Erythroblast (primary cell): ENCODE data around the gene C1orf198.
A peak's percentile ranks its signal among the peaks of the same experiment; 100 is the strongest.

Source experiments
- DNase-seq, 2 experiments: peaks; one replicate each; lab custom pipeline; 2025; lab: John Stamatoyannopoulos, UW
- GATA1 ChIP-seq: IDR thresholded peaks from 2 replicates; pipeline ENCODE4 v1.6.1; 2011; ENCODE audit warnings: low read depth, mild to moderate bottlenecking, control low read depth, low read length, moderate library complexity
- POLR2A ChIP-seq: IDR thresholded peaks from 2 replicates; pipeline ENCODE4 v1.6.1; 2011; ENCODE audit warnings: mild to moderate bottlenecking, low read length

Gene C1orf198

DNA sequence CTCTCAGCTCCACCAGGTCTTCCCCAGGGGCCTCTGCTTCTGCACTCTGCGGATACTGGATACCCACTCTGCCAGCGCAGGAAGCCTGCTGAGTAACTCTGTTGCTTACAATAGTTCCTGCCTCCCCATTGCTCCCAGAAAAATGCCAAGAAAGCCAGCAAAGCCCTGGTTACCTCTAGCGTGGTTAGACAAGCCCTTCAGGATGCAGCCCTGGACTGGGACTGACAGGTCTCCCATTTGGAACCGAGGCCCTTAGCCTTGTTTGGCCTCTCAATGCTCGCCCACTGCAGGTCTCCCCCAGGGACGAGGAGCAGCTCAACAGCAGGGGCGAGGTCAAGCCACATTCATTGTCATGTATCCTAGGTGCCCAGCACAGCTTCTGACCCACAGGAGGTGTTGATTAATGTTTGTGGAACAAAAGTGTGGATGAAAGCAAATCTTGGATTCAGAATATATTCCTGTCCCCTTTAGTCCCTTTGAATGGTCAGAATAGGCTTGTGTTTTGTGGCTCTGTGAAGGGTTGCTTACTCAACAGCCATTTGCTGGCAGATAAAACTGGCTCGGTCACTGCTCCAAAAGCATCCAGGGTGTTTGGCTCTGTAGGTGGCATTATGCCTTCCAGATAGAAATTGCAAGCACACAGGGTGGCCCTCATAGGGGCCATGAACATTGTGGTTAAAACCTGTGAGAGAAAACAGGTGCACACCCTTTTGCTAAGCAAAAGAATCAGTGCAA is 58.9 kb downstream of the C1orf198 start:
- DNase-seq = no peak
- TF ChIP-seq GATA1 (no peak), POLR2A (no peak)

DNA sequence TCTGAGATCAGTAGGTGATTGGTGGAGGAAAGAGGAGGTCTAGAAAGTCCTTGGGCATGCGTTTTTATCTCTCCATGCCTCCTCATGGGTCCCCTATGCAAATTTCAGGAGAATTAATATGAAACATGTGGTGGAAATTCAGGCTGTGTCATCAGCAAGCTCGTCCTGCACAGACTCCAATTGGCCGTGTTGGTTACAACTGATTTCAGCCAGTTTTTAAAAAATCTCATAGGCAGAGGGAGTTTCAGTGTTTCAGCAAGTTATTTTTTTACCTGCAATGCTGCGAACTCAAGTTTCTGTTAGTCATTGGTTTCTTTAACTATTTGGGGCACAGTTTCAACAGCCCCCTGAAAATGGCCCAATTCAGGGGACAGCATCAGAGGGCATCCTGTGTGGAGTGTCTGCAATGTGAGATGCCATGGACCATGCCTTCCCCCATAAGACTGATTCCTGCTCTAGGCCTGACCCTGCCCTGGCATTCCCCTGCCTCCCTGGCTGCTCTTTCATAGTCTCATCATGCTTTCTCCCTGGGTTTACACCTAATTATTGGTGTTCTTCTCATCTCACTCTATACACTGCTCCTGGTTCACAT is 59.9 kb downstream of the C1orf198 start:
- TF ChIP-seq POLR2A (no peak), GATA1 (no peak)
- no peak for DNase-seq

DNA sequence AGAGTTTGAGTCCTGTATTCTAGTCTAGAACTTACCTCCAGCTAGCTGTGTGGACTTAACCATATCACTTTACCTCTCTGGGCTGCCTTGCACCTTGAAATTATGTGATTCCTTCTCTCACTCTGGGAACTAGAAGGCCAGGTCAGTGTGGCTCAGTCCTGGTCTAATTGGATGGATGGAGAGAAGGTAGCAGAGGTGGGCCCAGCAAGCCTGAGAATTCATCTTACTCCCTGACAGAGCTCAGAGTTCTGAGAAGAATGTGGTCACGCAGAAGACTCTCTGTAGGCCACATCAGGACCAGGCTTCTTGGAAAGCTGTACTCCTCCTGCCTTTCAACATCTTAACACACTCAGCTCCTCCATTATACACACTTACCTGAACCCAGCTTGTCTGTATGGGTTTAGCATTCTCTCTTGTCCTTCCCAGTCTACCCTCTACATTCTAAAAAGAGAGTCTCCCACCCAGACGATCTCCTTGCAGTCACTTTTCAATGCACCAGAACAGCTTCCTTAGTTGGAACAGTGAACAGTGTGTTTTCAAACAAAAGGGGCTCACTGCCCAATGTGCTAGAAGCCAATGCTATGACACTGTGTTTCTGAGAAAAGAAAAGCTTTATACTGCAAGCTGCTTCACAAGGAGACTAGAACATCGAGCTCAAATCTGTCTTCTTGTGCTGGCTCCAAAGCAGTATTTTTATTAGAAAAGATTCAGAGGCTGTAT is 60.6 kb downstream of the C1orf198 start:
- no peak for DNase-seq
- no peak for TF ChIP-seq GATA1
- no peak for TF ChIP-seq POLR2A

DNA sequence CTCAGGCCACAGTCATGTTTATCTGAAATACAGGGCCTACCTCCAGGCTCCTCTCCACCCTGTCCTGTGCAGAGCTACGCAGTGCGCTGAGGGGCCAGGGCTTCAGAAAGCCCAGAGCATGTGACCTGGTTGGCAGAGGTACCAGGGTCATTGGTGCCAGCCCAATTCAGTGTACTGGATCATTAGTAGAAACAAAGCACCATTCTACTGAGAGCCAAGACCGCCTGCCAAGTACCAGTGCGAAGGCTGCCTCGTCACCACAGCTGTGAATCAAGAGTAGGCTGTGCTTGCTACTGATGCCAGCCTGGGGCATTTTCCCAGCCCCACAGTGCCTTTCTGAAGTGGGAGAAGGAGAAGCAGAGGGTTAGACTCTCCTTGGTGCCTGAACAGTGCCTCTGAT is 61.3 kb downstream of the C1orf198 start:
- TF ChIP-seq GATA1 = no peak
- TF ChIP-seq POLR2A = no peak
- no peak for DNase-seq

DNA sequence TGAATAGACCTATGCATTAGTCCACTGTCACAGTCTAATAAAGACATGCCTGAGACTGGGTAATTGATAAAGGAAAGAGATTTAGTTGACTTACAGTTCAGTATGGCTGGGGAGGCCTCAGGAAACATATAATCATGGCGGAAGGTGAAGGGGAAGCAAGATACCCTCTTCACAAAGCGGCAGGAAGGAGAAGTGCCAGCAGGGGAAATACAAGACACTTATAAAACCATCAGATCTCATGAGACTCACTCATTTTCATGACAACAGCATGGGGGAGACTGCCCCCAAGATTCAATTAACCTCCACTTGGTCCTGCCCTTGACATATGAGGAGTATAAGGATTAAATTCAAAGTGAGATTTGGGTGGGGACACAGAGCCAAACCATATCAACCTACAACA is 61.8 kb downstream of the C1orf198 start:
- TF ChIP-seq GATA1 (no peak), POLR2A (no peak)
- DNase-seq = no peak

DNA sequence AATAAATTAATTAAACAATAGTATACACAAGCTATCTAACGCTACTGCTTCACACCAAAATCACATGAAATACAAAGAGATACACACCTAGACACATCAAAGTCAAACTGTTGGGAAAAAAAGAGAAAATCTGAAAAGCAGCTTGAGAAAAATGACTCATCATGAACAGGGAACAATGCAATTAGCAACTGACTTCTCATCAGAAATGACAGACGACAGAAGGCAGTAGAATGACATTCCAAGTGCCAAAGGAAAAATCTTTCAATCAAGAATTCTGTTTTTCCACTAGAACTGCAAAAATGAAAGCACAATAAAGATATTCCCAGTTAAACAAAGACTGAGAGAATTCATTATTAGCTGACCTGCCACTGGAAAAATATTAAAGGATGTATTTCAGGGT is 63.9 kb downstream of the C1orf198 start:
- no peak for TF ChIP-seq GATA1
- no peak for TF ChIP-seq POLR2A
- DNase-seq = no peak

DNA sequence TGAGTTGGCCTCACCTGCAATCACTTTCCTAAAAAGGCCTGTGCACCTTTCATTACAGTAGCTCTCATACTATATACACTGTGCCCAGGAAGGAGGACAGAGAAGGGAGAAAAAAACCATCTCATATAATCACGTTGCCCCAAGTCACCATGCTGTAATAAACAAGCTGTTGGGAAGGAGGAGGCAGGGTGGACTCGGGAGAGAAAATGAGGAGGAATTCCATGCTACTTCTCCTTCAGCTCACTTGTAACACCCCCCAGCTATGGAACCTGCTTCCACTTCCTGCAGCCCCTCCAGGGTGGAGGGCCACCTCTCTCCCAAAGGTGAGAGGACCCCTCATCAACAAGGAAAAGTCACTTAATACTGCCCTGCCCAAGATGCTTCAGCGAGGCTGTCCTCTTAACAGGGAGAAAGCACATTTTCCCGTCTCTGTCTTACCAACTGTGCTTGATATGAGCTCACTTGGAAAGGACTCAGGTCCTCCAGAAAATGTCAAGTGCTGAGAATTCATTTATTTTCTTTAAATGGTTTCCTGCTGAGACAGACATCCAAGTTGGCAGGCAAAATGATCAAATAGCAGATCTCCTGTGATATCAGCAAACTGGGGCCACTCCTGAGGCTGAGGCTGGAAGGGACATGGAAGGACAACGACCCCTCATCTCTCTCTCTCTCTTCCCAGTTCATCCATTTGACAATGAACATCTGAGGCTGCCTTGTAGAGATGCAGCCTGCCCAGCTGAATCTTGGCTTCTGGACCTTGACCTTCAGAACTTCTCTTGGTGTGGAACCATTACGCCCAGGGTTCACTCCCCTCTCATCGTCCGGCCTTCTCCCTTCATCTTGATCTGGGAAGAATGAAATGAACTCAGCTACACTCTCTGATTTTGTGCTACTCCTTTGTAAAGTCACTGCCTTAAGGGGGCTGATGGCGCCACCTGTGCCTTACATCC is 67.2 kb downstream of the C1orf198 start:
- no peak for DNase-seq
- no peak for TF ChIP-seq GATA1
- TF ChIP-seq POLR2A = no peak

DNA sequence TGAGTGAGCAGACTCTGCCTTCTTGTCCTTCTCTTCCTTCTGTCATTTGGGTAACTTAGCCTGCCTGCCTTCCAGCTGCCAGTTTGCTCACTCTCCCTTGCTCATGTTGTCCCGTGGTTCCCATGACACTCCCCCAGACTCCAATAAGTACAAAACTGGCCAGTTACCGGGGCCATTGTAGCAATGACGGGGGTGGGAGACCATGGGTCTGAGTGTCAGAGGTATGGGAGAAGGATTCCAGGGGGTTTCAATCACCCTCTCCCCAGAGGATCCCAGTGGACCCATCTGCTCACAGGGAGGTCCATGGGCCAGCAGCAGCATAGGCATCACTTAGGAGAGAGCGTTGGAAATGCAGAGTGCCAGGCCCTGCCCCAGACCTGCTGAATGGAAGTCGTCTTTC is 69.8 kb downstream of the C1orf198 start:
- TF ChIP-seq GATA1 (no peak), POLR2A (no peak)
- DNase-seq = no peak

DNA sequence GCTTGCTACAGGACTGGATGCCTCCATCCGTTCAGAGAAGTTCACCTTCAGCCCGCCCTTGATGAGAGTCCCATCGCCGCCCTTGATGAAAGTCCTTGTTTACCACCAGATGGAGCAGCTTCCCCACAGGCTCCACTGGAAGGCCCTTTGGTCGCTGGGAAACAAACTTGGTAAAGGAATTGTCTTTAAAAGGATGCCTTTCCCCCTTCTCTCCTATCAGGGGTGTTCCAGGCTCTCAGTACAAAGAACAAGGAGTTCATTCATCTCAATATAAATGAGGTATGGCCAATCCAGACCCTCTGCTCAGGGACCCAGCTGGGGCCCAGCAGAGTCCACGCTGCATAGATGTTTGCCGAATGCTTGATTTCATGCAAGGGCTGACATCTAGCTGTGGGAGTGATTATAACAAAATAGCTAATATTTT is 70.4 kb downstream of the C1orf198 start:
- TF ChIP-seq GATA1 (no peak), POLR2A (no peak)
- DNase-seq = peak; percentile 57 to 70

DNA sequence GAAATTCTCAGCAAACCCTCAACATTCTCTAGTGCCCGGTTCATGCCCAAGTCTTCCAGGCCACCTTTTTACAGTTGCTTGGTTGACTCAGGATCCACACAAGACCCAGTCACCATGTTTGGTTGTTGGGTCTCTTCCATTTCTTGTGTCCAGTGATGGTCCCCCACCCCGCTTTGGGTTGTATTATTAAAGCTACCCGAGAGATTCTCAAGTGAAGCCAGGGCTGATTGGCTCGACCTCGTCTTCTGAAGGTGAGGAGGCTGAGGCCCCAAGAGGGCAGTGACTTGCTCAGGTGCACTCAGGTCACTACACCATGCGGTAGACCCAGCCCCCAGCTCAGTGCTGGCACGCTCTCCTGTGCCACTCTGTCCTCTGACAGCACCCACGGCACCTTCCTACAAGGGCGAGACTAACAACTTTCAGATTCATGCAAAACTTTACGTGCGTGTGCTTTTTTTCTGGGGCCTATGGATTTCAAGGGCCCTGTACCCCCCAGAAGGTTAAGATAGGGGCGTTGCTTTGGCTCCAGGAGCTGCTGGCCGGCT is 70.9 kb downstream of the C1orf198 start:
- TF ChIP-seq GATA1 (no peak), POLR2A (no peak)
- no peak for DNase-seq

DNA sequence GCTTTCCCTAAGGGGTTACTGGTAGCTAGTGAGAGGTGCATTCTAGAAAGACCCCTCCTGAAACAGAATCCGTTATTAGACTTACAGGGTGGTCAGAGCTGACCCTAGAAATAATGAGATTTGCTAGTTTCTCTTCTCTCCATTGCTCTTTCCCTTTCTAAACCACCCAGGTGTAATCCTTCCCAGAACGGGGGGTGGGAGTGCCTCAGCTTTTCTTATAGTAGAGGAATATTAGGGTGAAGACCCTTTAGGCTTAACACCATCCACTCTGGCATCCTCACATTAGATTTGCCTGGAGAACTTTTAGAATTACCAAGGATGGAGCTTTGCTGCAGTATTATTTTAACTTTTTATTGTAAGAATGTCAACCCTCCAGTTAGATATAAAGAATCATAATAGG is 71.7 kb downstream of the C1orf198 start:
- TF ChIP-seq POLR2A = no peak
- TF ChIP-seq GATA1 = no peak
- no peak for DNase-seq

DNA sequence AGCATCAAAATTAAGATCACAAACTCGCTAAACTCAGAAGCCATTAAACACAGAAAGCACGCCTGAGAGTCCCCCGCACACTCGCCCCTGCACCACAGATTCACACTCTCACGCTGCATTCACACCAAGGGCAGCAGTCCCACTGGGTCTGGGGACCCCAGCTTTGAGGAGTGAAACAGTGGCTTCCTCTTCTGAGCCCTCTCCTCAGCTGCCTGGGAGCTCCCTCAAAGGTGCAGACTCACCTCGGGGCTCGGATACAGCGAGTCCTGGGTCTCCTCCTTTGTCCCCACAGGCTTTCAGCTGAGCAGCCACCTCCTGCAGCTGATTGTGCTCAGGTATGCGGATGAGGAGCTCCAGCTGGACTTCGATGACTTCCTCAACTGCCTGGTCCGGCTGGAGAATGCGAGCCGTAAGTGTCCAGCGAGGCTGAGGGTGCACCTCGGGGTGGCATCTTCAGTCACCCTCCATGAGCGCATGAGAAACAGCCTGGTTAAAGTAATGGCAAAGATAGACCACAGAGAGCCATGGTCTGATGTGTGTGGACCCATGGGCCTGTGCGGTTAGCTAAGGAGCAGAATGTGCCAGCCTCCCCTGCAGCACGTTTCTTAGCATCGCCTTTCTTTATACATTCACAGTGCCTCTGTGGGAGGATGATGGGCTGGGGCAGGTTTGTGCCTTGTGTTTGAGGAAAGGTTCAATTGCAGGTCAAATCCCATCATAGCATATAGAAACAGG is 73.3 kb downstream of the C1orf198 start:
- DNase-seq = no peak
- TF ChIP-seq GATA1 (no peak), POLR2A (no peak)
